ENCODE results near the gene DNAH17. TPM values are rescaled to one million over a fixed set of nuclear protein-coding genes. Genes with fewer than 3 reads are reported as not detected.

The DNAH17 gene
- polyA plus RNA-seq, 2 donors = 0.02 to 0.11 TPM

GRCh38 chr17:78618264-78619066, 41.3 kb upstream of the DNAH17 start:
- H3K36me3 ChIP-seq (ENCODE audit: control insufficient read depth in 2 of 2, insufficient read depth in 2 of 2, low read length in 1 of 2) = no peaks in the 10 kb centered on the region
- H3K27me3 ChIP-seq (ENCODE audit: control insufficient read depth in 1 of 2, insufficient read depth in 2 of 2, low read length in 2 of 2) = no peaks in the 10 kb centered on the region
- no peak overlapping the region for H3K4me3 ChIP-seq (ENCODE audit: low read depth in 1 of 2, low read length in 2 of 2)
- no peaks in the 10 kb centered on the region for H3K9me3 ChIP-seq (ENCODE audit: control insufficient read depth in 2 of 2, insufficient read depth in 1 of 2, low read depth in 1 of 2, low read length in 1 of 2)
- no peak overlapping the region for H3K27ac ChIP-seq (ENCODE audit: low read depth in 2 of 2, low read length in 1 of 2)
- WGBS, 2 donors = 87 to 90% methylated on average over 20 of the region's 20 CpGs
- H3K4me1 ChIP-seq (ENCODE audit: control insufficient read depth in 2 of 2, insufficient read depth in 2 of 2, low read length in 1 of 2) = no peaks in the 10 kb centered on the region

GRCh38 chr17:78617511-78618061, 40.4 kb upstream of the DNAH17 start:
- no peaks in the 10 kb centered on the region for H3K9me3 ChIP-seq (ENCODE audit: control insufficient read depth in 2 of 2, insufficient read depth in 1 of 2, low read depth in 1 of 2, low read length in 1 of 2)
- no peaks in the 10 kb centered on the region for H3K27me3 ChIP-seq (ENCODE audit: control insufficient read depth in 1 of 2, insufficient read depth in 2 of 2, low read length in 2 of 2)
- no peak overlapping the region for H3K27ac ChIP-seq (ENCODE audit: low read depth in 2 of 2, low read length in 1 of 2)
- H3K36me3 ChIP-seq (ENCODE audit: control insufficient read depth in 2 of 2, insufficient read depth in 2 of 2, low read length in 1 of 2) = no peaks in the 10 kb centered on the region
- H3K4me3 ChIP-seq (ENCODE audit: low read depth in 1 of 2, low read length in 2 of 2) = no peak overlapping the region
- H3K4me1 ChIP-seq (ENCODE audit: control insufficient read depth in 2 of 2, insufficient read depth in 2 of 2, low read length in 1 of 2) = no peaks in the 10 kb centered on the region
- 76 to 83% methylated on average over 8 of the region's 8 CpGs for WGBS, 2 donors

GRCh38 chr17:78616946-78617345, 39.8 kb upstream of the DNAH17 start:
- Histone ChIP-seq H3K9me3 (ENCODE audit: control insufficient read depth in 2 of 2, insufficient read depth in 1 of 2, low read depth in 1 of 2, low read length in 1 of 2) (no peaks in the 10 kb centered on the region), H3K36me3 (ENCODE audit: control insufficient read depth in 2 of 2, insufficient read depth in 2 of 2, low read length in 1 of 2) (no peaks in the 10 kb centered on the region), H3K4me3 (ENCODE audit: low read depth in 1 of 2, low read length in 2 of 2) (no peak overlapping the region), H3K27me3 (ENCODE audit: control insufficient read depth in 1 of 2, insufficient read depth in 2 of 2, low read length in 2 of 2) (no peaks in the 10 kb centered on the region), H3K4me1 (ENCODE audit: control insufficient read depth in 2 of 2, insufficient read depth in 2 of 2, low read length in 1 of 2) (no peaks in the 10 kb centered on the region), H3K27ac (ENCODE audit: low read depth in 2 of 2, low read length in 1 of 2) (no peak overlapping the region)
- 87 to 89% methylated on average over 13 of the region's 13 CpGs for WGBS, 2 donors

GRCh38 chr17:78615631-78616030, 38.4 kb upstream of the DNAH17 start:
- no peaks in the 10 kb centered on the region for H3K9me3 ChIP-seq (ENCODE audit: control insufficient read depth in 2 of 2, insufficient read depth in 1 of 2, low read depth in 1 of 2, low read length in 1 of 2)
- H3K4me3 ChIP-seq (ENCODE audit: low read depth in 1 of 2, low read length in 2 of 2) = no peak overlapping the region
- H3K4me1 ChIP-seq (ENCODE audit: control insufficient read depth in 2 of 2, insufficient read depth in 2 of 2, low read length in 1 of 2) = no peaks in the 10 kb centered on the region
- no peaks in the 10 kb centered on the region for H3K27me3 ChIP-seq (ENCODE audit: control insufficient read depth in 1 of 2, insufficient read depth in 2 of 2, low read length in 2 of 2)
- H3K27ac ChIP-seq (ENCODE audit: low read depth in 2 of 2, low read length in 1 of 2) = no peak overlapping the region
- 92 to 95% methylated on average over 13 of the region's 13 CpGs for whole genome bisulfite sequencing, 2 donors
- H3K36me3 ChIP-seq (ENCODE audit: control insufficient read depth in 2 of 2, insufficient read depth in 2 of 2, low read length in 1 of 2) = no peaks in the 10 kb centered on the region

GRCh38 chr17:78613416-78613815, 36.2 kb upstream of the DNAH17 start:
- Histone ChIP-seq H3K9me3 (ENCODE audit: control insufficient read depth in 2 of 2, insufficient read depth in 1 of 2, low read depth in 1 of 2, low read length in 1 of 2) (no peaks in the 10 kb centered on the region), H3K27me3 (ENCODE audit: control insufficient read depth in 1 of 2, insufficient read depth in 2 of 2, low read length in 2 of 2) (no peaks in the 10 kb centered on the region), H3K4me1 (ENCODE audit: control insufficient read depth in 2 of 2, insufficient read depth in 2 of 2, low read length in 1 of 2) (no peaks in the 10 kb centered on the region), H3K36me3 (ENCODE audit: control insufficient read depth in 2 of 2, insufficient read depth in 2 of 2, low read length in 1 of 2) (no peaks in the 10 kb centered on the region), H3K4me3 (ENCODE audit: low read depth in 1 of 2, low read length in 2 of 2) (no peak overlapping the region), H3K27ac (ENCODE audit: low read depth in 2 of 2, low read length in 1 of 2) (no peak overlapping the region)
- 91 to 93% methylated on average over 11 of the region's 11 CpGs for WGBS, 2 donors

- WGBS, 2 donors = 35 to 38% methylated on average over 6 of the region's 6 CpGs
- H3K4me3 ChIP-seq (ENCODE audit: low read depth in 1 of 2, low read length in 2 of 2) = no peak overlapping the region
Observed at GRCh38 chr17:78611607-78612006, 34.4 kb upstream of the DNAH17 start.

GRCh38 chr17:78610951-78611511, 33.8 kb upstream of the DNAH17 start:
- Histone ChIP-seq H3K9me3 (ENCODE audit: control insufficient read depth in 2 of 2, insufficient read depth in 1 of 2, low read depth in 1 of 2, low read length in 1 of 2) (no peaks in the 10 kb centered on the region), H3K4me3 (ENCODE audit: low read depth in 1 of 2, low read length in 2 of 2) (no peak overlapping the region), H3K27ac (ENCODE audit: low read depth in 2 of 2, low read length in 1 of 2) (no peak overlapping the region), H3K27me3 (ENCODE audit: control insufficient read depth in 1 of 2, insufficient read depth in 2 of 2, low read length in 2 of 2) (no peaks in the 10 kb centered on the region), H3K36me3 (ENCODE audit: control insufficient read depth in 2 of 2, insufficient read depth in 2 of 2, low read length in 1 of 2) (no peaks in the 10 kb centered on the region), H3K4me1 (ENCODE audit: control insufficient read depth in 2 of 2, insufficient read depth in 2 of 2, low read length in 1 of 2) (no peaks in the 10 kb centered on the region)
- WGBS, 2 donors = 56 to 69% methylated on average over 10 of the region's 10 CpGs

More at GRCh38 chr17:78611607-78612006, 34.4 kb upstream of the DNAH17 start:
- no peaks in the 10 kb centered on the region for H3K4me1 ChIP-seq (ENCODE audit: control insufficient read depth in 2 of 2, insufficient read depth in 2 of 2, low read length in 1 of 2)
- no peaks in the 10 kb centered on the region for H3K27me3 ChIP-seq (ENCODE audit: control insufficient read depth in 1 of 2, insufficient read depth in 2 of 2, low read length in 2 of 2)
- no peak overlapping the region for H3K27ac ChIP-seq (ENCODE audit: low read depth in 2 of 2, low read length in 1 of 2)
- no peaks in the 10 kb centered on the region for H3K9me3 ChIP-seq (ENCODE audit: control insufficient read depth in 2 of 2, insufficient read depth in 1 of 2, low read depth in 1 of 2, low read length in 1 of 2)
- H3K36me3 ChIP-seq (ENCODE audit: control insufficient read depth in 2 of 2, insufficient read depth in 2 of 2, low read length in 1 of 2) = no peaks in the 10 kb centered on the region

GRCh38 chr17:78609191-78609641, 32.0 kb upstream of the DNAH17 start:
- 65% methylated on average over 8 of the region's 8 CpGs for WGBS, 2 donors
- Histone ChIP-seq H3K27ac (ENCODE audit: low read depth in 2 of 2, low read length in 1 of 2) (no peak overlapping the region), H3K27me3 (ENCODE audit: control insufficient read depth in 1 of 2, insufficient read depth in 2 of 2, low read length in 2 of 2) (no peaks in the 10 kb centered on the region), H3K9me3 (ENCODE audit: control insufficient read depth in 2 of 2, insufficient read depth in 1 of 2, low read depth in 1 of 2, low read length in 1 of 2) (no peaks in the 10 kb centered on the region), H3K4me3 (ENCODE audit: low read depth in 1 of 2, low read length in 2 of 2) (no peak overlapping the region), H3K4me1 (ENCODE audit: control insufficient read depth in 2 of 2, insufficient read depth in 2 of 2, low read length in 1 of 2) (no peaks in the 10 kb centered on the region), H3K36me3 (ENCODE audit: control insufficient read depth in 2 of 2, insufficient read depth in 2 of 2, low read length in 1 of 2) (no peaks in the 10 kb centered on the region)

GRCh38 chr17:78608804-78609186, 31.6 kb upstream of the DNAH17 start:
- H3K27ac ChIP-seq (ENCODE audit: low read depth in 2 of 2, low read length in 1 of 2) = no peak overlapping the region
- H3K27me3 ChIP-seq (ENCODE audit: control insufficient read depth in 1 of 2, insufficient read depth in 2 of 2, low read length in 2 of 2) = no peaks in the 10 kb centered on the region
- WGBS, 2 donors = 85 to 88% methylated on average over 8 of the region's 8 CpGs
- H3K4me1 ChIP-seq (ENCODE audit: control insufficient read depth in 2 of 2, insufficient read depth in 2 of 2, low read length in 1 of 2) = no peaks in the 10 kb centered on the region
- no peaks in the 10 kb centered on the region for H3K36me3 ChIP-seq (ENCODE audit: control insufficient read depth in 2 of 2, insufficient read depth in 2 of 2, low read length in 1 of 2)
- H3K4me3 ChIP-seq (ENCODE audit: low read depth in 1 of 2, low read length in 2 of 2) = no peak overlapping the region
- no peaks in the 10 kb centered on the region for H3K9me3 ChIP-seq (ENCODE audit: control insufficient read depth in 2 of 2, insufficient read depth in 1 of 2, low read depth in 1 of 2, low read length in 1 of 2)

All from esophagus (tissue), 2 donors.